Stimulated activated CD4-positive, alpha-beta T cell treated with anti-CD3 and anti-CD28 coated beads, Interleukin-4, amount 100 ng/mL, for 48 hours (primary cell): Measurements from ENCODE around the gene C1orf21.
A peak's percentile ranks its signal among the peaks of the same experiment; 100 is the strongest.

Experiments
- DNase-seq, 2 donors: peaks; one replicate each; pipeline ENCODE4 v3.0.0-alpha.2; 2020; ENCODE audit warnings: low read depth in 2 of 2

Gene C1orf21

GRCh38 chr1:184387069-184387475, 243 bp downstream of the C1orf21 start:
- peak in 1 of 2 donors; percentile 8 for DNase-seq

GRCh38 chr1:184387476-184388318, 868 bp downstream of the C1orf21 start:
- DNase-seq = no peak

- no peak for DNase-seq
Measured at GRCh38 chr1:184388319-184388889, 1.6 kb downstream of the C1orf21 start.

- DNase-seq = no peak
Measured at GRCh38 chr1:184388971-184389370, 2.1 kb downstream of the C1orf21 start.

GRCh38 chr1:184389446-184389845, 2.6 kb downstream of the C1orf21 start:
- DNase-seq = no peak

- no peak for DNase-seq
Measured at GRCh38 chr1:184390889-184391288, 4.1 kb downstream of the C1orf21 start.

- DNase-seq = no peak
Measured at GRCh38 chr1:184392067-184392466, 5.2 kb downstream of the C1orf21 start.

GRCh38 chr1:184392779-184393522, 6.1 kb downstream of the C1orf21 start:
- no peak for DNase-seq

- no peak for DNase-seq
Measured at GRCh38 chr1:184393962-184394361, 7.1 kb downstream of the C1orf21 start.

GRCh38 chr1:184395370-184395769, 8.5 kb downstream of the C1orf21 start:
- no peak for DNase-seq

- DNase-seq = no peak
Measured at GRCh38 chr1:184395937-184396480, 9.2 kb downstream of the C1orf21 start.

- no peak for DNase-seq
Measured at GRCh38 chr1:184399192-184399847, 12.5 kb downstream of the C1orf21 start.

GRCh38 chr1:184403961-184404726, 17.3 kb downstream of the C1orf21 start:
- no peak for DNase-seq

- DNase-seq = no peak
Measured at GRCh38 chr1:184404727-184405027, 17.8 kb downstream of the C1orf21 start.

GRCh38 chr1:184405094-184405800, 18.4 kb downstream of the C1orf21 start:
- DNase-seq = no peak

- no peak for DNase-seq
Measured at GRCh38 chr1:184405801-184406142, 18.9 kb downstream of the C1orf21 start.

- DNase-seq = no peak
Measured at GRCh38 chr1:184406479-184406878, 19.6 kb downstream of the C1orf21 start.

- DNase-seq = no peak
Measured at GRCh38 chr1:184407816-184408510, 21.1 kb downstream of the C1orf21 start.

GRCh38 chr1:184408580-184408979, 21.8 kb downstream of the C1orf21 start:
- DNase-seq = no peak

GRCh38 chr1:184409011-184409410, 22.2 kb downstream of the C1orf21 start:
- no peak for DNase-seq
